HepG2 (cell line): Measurements from ENCODE around the gene SERPIND1. TPM values are rescaled to one million over a fixed set of nuclear protein-coding genes. Genes with fewer than 3 reads are reported as not detected.

Experiments
- AKAP8 ChIP-seq: sonication (generic); formaldehyde crosslinking; IDR thresholded peaks from 2 replicates; pipeline ENCODE4 v1.5.1; 2020; ENCODE audit warnings: mild to moderate bottlenecking, missing genetic modification reagents
- BHLHE40 ChIP-seq: IDR thresholded peaks from 2 replicates; pipeline ENCODE4 v1.6.1; 2011; ENCODE audit warnings: low read length, improper control_type of control experiment
- FOSL2 ChIP-seq: sonication (generic); formaldehyde crosslinking; IDR thresholded peaks from 2 replicates; pipeline ENCODE4 v1.4.0; 2020; ENCODE audit warnings: missing genetic modification reagents
- HIVEP1 ChIP-seq: sonication (generic); formaldehyde crosslinking; IDR thresholded peaks from 2 replicates; pipeline ENCODE4 v1.4.0; 2020; ENCODE audit warnings: mild to moderate bottlenecking, missing genetic modification reagents
- HMG20A ChIP-seq: IDR thresholded peaks from 2 replicates; pipeline ENCODE4 v1.6.1; 2016; ENCODE audit warnings: borderline replicate concordance
- HMG20B ChIP-seq: conservative IDR thresholded peaks from 2 replicates; pipeline ENCODE4 v1.6.1; 2016; ENCODE audit warnings: missing genetic modification reagents, missing compliant biosample characterization
- LCORL ChIP-seq, 2 experiments: fragments of 450-650 bp in 1 of 2; sonication (generic) in 1 of 2; formaldehyde crosslinking in 1 of 2; IDR thresholded peaks; 2 replicates each; pipeline versions ENCODE4 v1.5.0 to v1.6.1; 2017 to 2020; ENCODE audit warnings: antibody characterized with exemption in 1 of 2, missing genetic modification reagents in 1 of 2
- MAFF ChIP-seq: IDR thresholded peaks from 2 replicates; pipeline ENCODE4 v1.6.1; 2011; ENCODE audit warnings: low read depth, low read length, improper control_type of control experiment
- MTF2 ChIP-seq: sonication (generic); formaldehyde crosslinking; IDR thresholded peaks from 2 replicates; pipeline ENCODE4 v1.5.0; 2020; ENCODE audit warnings: missing genetic modification reagents, borderline replicate concordance
- NCOA5 ChIP-seq: sonication (generic); formaldehyde crosslinking; IDR thresholded peaks from 2 replicates; pipeline ENCODE4 v1.4.0; 2020; ENCODE audit warnings: missing genetic modification reagents
- SNAI1 ChIP-seq: sonication (generic); formaldehyde crosslinking; IDR thresholded peaks from 2 replicates; pipeline ENCODE4 v1.5.0; 2020; ENCODE audit warnings: mild to moderate bottlenecking, missing genetic modification reagents, borderline replicate concordance
- SP5 ChIP-seq: IDR thresholded peaks from 2 replicates; pipeline ENCODE4 v1.6.1; 2016; ENCODE audit warnings: low read depth, borderline replicate concordance
- YEATS4 ChIP-seq: sonication (generic); formaldehyde crosslinking; IDR thresholded peaks from 2 replicates; pipeline ENCODE4 v1.4.0; 2020; ENCODE audit warnings: missing genetic modification reagents, borderline replicate concordance
- ZIK1 ChIP-seq: sonication (generic); formaldehyde crosslinking; IDR thresholded peaks from 2 replicates; pipeline ENCODE4 v1.5.0; 2020; ENCODE audit warnings: mild to moderate bottlenecking, low read depth, missing genetic modification reagents, borderline replicate concordance
- ZNF232 ChIP-seq: sonication (generic); formaldehyde crosslinking; IDR thresholded peaks from 2 replicates; pipeline ENCODE4 v1.4.0; 2020; ENCODE audit warnings: missing genetic modification reagents, borderline replicate concordance
- ZNF337 ChIP-seq: sonication (generic); formaldehyde crosslinking; IDR thresholded peaks from 2 replicates; pipeline ENCODE4 v1.5.1; 2020; ENCODE audit warnings: missing genetic modification reagents, low read depth, mild to moderate bottlenecking, borderline replicate concordance
- ZNF34 ChIP-seq: sonication (generic); formaldehyde crosslinking; IDR thresholded peaks from 2 replicates; pipeline ENCODE4 v1.4.0; 2020; ENCODE audit warnings: mild to moderate bottlenecking, missing genetic modification reagents, borderline replicate concordance
- ZNF678 ChIP-seq: sonication (generic); formaldehyde crosslinking; IDR thresholded peaks from 2 replicates; pipeline ENCODE4 v1.4.0; 2020; ENCODE audit warnings: mild to moderate bottlenecking, missing genetic modification reagents
- polyA plus RNA-seq, 8 experiments: library from polyadenylated mRNA; depleted of rRNA in 3 of 8; stranded (reverse) in 7 of 8; unstranded in 1 of 8; fragments of >200 nt; fragmentation: Illumina TruSeq in 4 of 8; extraction: Trizol in 4 of 8; gene quantifications; 2 replicates each; pipeline versions ENCODE4 v1.2.1 to v1.2.3, GENCODE V29; 2011 to 2016; ENCODE audit warnings: low read depth in 4 of 8, missing spikeins in 1 of 8, mixed read lengths in 1 of 8; ENCODE audit not compliant: insufficient read depth in 1 of 8
- total RNA-seq, 5 experiments: library from RNA; depleted of rRNA; stranded (reverse); fragments of >200 nt; fragmentation: Illumina TruSeq; extraction: Trizol; gene quantifications; 2 replicates each; pipeline ENCODE4 v1.2.3, GENCODE V29; 2016; ENCODE audit warnings: low read depth in 1 of 5
- TF ChIP-seq, protein P1 (sequence below), 2 experiments: fragments of 450-650 bp in 1 of 2; sonication (generic) in 1 of 2; formaldehyde crosslinking; IDR thresholded peaks; 2 replicates each; pipeline versions ENCODE4 v1.5.0 to v1.8.0; 2020 to 2022; ENCODE audit warnings: mild to moderate bottlenecking in 1 of 2, missing genetic modification reagents in 1 of 2
- TF ChIP-seq, protein P2 (sequence below): sonication (generic); formaldehyde crosslinking; IDR thresholded peaks from 2 replicates; pipeline ENCODE4 v1.8.1; 2023; ENCODE audit warnings: missing genetic modification reagents, inconsistent platforms, borderline replicate concordance
- TF ChIP-seq, protein P3 (sequence below): sonication (generic); formaldehyde crosslinking; IDR thresholded peaks from 2 replicates; pipeline ENCODE4 v1.8.0; 2022; ENCODE audit warnings: mild to moderate bottlenecking, missing genetic modification reagents, moderate library complexity
- TF ChIP-seq, protein P4 (sequence below): sonication (generic); formaldehyde crosslinking; IDR thresholded peaks from 2 replicates; pipeline ENCODE4 v1.4.0; 2020; ENCODE audit warnings: missing genetic modification reagents, borderline replicate concordance

Gene SERPIND1
- total and polyA plus RNA-seq, 2 of the 13 experiments (the other 11 are each of a cell fraction or from before 2014, with no cell fraction given), result 111 to 350 TPM

DNA sequence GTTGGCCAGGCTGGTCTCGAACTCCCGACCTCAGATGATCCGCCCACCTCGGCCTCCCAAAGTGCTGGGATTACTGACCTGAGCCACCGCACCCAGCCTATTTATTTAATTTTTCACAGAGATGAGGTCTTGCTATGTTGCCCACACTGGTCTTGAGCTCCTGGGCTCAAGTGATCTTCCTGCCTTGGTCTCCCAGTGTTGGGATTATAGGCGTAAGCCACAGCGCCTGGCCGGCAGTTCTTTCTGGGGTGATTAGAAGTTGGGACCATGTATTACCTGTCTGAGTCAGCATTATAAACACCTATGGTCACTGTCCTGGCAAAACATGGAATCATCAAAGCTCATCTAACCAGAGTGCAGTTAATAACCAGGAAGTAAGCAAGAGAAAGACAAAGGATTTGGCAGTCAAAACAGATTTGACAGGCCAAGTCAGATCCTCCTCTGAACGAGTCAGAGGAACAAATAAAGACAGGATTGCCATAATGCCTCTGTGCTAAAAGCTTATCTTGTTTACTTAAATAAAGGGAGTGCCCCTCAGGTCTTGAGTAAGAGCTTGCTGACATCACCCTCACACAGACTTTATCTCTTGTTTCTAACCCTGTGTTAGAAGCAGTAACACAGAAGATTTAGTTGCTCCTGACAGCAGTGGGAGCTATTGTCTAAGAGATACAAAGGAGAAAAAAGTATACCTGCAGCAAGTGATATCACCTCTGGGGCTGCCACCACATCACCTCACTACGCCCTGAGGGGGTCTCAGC lies 3.7 kb downstream of the SERPIND1 start (continued):
- TF ChIP-seq ZIK1 (CRISPR knock-in tag) (no peak), FOSL2 (CRISPR knock-in tag) (peak; percentile 92), ZNF232 (CRISPR knock-in tag) (no peak), SNAI1 (CRISPR knock-in tag) (no peak), ZNF337 (CRISPR knock-in tag) (0 out of 2 replicates have a peak, but pooled peaks have one; percentile 15), ZNF678 (no peak), LCORL (IDR thresholded peaks at IDR 0.05) (no peak; the same call in 1 of the 2 replicates), LCORL (CRISPR knock-in tag; IDR thresholded peaks at IDR 0.05) (peak; percentile 97), SP5 (CRISPR knock-in tag) (peak; percentile 78; the same call in 1 of the 2 replicates), HMG20A (CRISPR knock-in tag) (peak; percentile 88), BHLHE40 (no peak), MAFF (peak; percentile 92), ZNF34 (CRISPR knock-in tag) (no peak), HIVEP1 (CRISPR knock-in tag) (no peak), MTF2 (CRISPR knock-in tag) (no peak), HMG20B (peak; percentile 78), YEATS4 (CRISPR knock-in tag) (peak; percentile 47), AKAP8 (CRISPR knock-in tag) (no peak; the same call in 1 of the 2 replicates), NCOA5 (no peak)
- TF ChIP-seq, protein P1, sequence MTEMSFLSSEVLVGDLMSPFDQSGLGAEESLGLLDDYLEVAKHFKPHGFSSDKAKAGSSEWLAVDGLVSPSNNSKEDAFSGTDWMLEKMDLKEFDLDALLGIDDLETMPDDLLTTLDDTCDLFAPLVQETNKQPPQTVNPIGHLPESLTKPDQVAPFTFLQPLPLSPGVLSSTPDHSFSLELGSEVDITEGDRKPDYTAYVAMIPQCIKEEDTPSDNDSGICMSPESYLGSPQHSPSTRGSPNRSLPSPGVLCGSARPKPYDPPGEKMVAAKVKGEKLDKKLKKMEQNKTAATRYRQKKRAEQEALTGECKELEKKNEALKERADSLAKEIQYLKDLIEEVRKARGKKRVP (CRISPR knock-in tag; IDR thresholded peaks at IDR 0.05), result peak in 1 of 2 experiments; percentile 81; a peak in 2 of 4 replicates
- TF ChIP-seq, protein P2, sequence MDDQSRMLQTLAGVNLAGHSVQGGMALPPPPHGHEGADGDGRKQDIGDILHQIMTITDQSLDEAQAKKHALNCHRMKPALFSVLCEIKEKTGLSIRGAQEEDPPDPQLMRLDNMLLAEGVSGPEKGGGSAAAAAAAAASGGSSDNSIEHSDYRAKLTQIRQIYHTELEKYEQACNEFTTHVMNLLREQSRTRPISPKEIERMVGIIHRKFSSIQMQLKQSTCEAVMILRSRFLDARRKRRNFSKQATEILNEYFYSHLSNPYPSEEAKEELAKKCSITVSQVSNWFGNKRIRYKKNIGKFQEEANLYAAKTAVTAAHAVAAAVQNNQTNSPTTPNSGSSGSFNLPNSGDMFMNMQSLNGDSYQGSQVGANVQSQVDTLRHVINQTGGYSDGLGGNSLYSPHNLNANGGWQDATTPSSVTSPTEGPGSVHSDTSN (CRISPR knock-in tag), result no peak
- TF ChIP-seq, protein P3, sequence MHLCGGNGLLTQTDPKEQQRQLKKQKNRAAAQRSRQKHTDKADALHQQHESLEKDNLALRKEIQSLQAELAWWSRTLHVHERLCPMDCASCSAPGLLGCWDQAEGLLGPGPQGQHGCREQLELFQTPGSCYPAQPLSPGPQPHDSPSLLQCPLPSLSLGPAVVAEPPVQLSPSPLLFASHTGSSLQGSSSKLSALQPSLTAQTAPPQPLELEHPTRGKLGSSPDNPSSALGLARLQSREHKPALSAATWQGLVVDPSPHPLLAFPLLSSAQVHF (CRISPR knock-in tag), result no peak
- TF ChIP-seq, protein P4, sequence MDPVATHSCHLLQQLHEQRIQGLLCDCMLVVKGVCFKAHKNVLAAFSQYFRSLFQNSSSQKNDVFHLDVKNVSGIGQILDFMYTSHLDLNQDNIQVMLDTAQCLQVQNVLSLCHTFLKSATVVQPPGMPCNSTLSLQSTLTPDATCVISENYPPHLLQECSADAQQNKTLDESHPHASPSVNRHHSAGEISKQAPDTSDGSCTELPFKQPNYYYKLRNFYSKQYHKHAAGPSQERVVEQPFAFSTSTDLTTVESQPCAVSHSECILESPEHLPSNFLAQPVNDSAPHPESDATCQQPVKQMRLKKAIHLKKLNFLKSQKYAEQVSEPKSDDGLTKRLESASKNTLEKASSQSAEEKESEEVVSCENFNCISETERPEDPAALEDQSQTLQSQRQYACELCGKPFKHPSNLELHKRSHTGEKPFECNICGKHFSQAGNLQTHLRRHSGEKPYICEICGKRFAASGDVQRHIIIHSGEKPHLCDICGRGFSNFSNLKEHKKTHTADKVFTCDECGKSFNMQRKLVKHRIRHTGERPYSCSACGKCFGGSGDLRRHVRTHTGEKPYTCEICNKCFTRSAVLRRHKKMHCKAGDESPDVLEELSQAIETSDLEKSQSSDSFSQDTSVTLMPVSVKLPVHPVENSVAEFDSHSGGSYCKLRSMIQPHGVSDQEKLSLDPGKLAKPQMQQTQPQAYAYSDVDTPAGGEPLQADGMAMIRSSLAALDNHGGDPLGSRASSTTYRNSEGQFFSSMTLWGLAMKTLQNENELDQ (CRISPR knock-in tag), result no peak
